HepG2 (cell line): ENCODE results near the gene SULT4A1. TPM values are rescaled to one million over a fixed set of nuclear protein-coding genes. Genes with fewer than 3 reads are reported as not detected.

Experiments used
- ATAC-seq: fragments of 200-7000 bp; cut with Tn5 transposase; 3 replicates; pipeline ENCODE4 v1.9.1; 2020; ENCODE audit warnings: mild to moderate bottlenecking, moderate library complexity
- BruUV-seq: library from RNA; stranded (reverse); fragments of 400-500 nt; replicated peaks from 2 replicates; lab custom pipeline; 2021; lab: Mats Ljungman, UMichigan
- CTCF ChIA-PET: fragments of 300-600 bp; formaldehyde crosslinking; extraction: SDS; loops from one replicate; lab custom pipeline; 2021; ENCODE audit warnings: low total read pairs, inconsistent platforms, low intra/inter-chr PET ratio; lab: Yijun Ruan, JAX
- POLR2A ChIA-PET: fragments of 350-600 bp; sonication (Branson Sonifier 250); formaldehyde crosslinking; loops from one replicate; lab custom pipeline; 2020; ENCODE audit warnings: antibody characterized with exemption, inconsistent platforms; lab: Yijun Ruan, JAX
- DNase-seq: peaks from one replicate; pipeline ENCODE4 v3.0.0-alpha.2; 2015; ENCODE audit warnings: low spot score
- FAIRE-seq: peaks from 3 replicates; lab custom pipeline; 2011; peaks lifted over from hg19 to GRCh38; lab: Jason Lieb, UNC
- H2AFZ ChIP-seq: one replicate; pipeline ENCODE4 v1.6.1; 2011; ENCODE audit warnings: low read length, inconsistent platforms
- H3K27ac ChIP-seq: fragments of 300-600 bp; 3 replicates; pipeline ENCODE4 v1.8.0; 2011; ENCODE audit warnings: mixed run types, mild to moderate bottlenecking, mixed read lengths, low read length, inconsistent platforms; ENCODE audit not compliant: insufficient read depth; ENCODE audit errors: extremely low read length
- H3K27me3 ChIP-seq, 2 experiments: fragments of 200-600 bp in 1 of 2; 2 replicates in 1 of 2; 3 replicates in 1 of 2; pipeline versions ENCODE4 v1.6.0 to v1.8.0; 2011; ENCODE audit warnings: low read length in 2 of 2, mild to moderate bottlenecking in 2 of 2, moderate library complexity in 2 of 2, inconsistent platforms in 1 of 2; ENCODE audit not compliant: insufficient read depth in 2 of 2, control insufficient read depth in 1 of 2
- H3K36me3 ChIP-seq, 2 experiments: fragments of 200-600 bp in 1 of 2; replicated peaks in 1 of 2; 2 replicates in 1 of 2; 3 replicates in 1 of 2; pipeline versions ENCODE4 v1.5.1 to v1.8.0; 2011; ENCODE audit warnings: low read length in 2 of 2, inconsistent platforms in 1 of 2; ENCODE audit not compliant: insufficient read depth in 2 of 2, control insufficient read depth in 1 of 2
- H3K4me1 ChIP-seq: 2 replicates; pipeline ENCODE4 v1.5.1; 2012; ENCODE audit warnings: low read length, inconsistent platforms; ENCODE audit not compliant: insufficient read depth
- H3K4me2 ChIP-seq: 2 replicates; pipeline ENCODE4 v1.6.0; 2011; ENCODE audit warnings: low read depth, low read length, inconsistent platforms
- H3K4me3 ChIP-seq, 3 experiments: fragments of 200-600 bp in 1 of 3; sonication (generic), shearing (Covaris generic) in 1 of 3; replicated peaks in 1 of 3; 2 replicates each; pipeline ENCODE4 v1.5.1; 2011 to 2016; ENCODE audit warnings: low read length in 3 of 3, inconsistent platforms in 2 of 3, low read depth in 2 of 3, mild to moderate bottlenecking in 2 of 3, control low read depth in 1 of 3, mixed read lengths in 1 of 3; ENCODE audit not compliant: insufficient read depth in 1 of 3
- H3K79me2 ChIP-seq: one replicate; pipeline ENCODE4 v1.6.1; 2011; ENCODE audit warnings: low read length, inconsistent platforms; ENCODE audit not compliant: insufficient read depth
- H3K9ac ChIP-seq: 2 replicates; pipeline ENCODE4 v1.6.0; 2011; ENCODE audit warnings: mild to moderate bottlenecking, low read depth, low read length, inconsistent platforms; ENCODE audit not compliant: insufficient read depth
- H3K9me3 ChIP-seq: 2 replicates; pipeline ENCODE4 v1.5.1; 2012; ENCODE audit warnings: mild to moderate bottlenecking, low read length
- H4K20me1 ChIP-seq: 2 replicates; pipeline ENCODE4 v1.6.0; 2011; ENCODE audit warnings: inconsistent platforms, mild to moderate bottlenecking, low read length, moderate library complexity; ENCODE audit not compliant: insufficient read depth
- DNMT1 ChIP-seq: sonication (generic); formaldehyde crosslinking; IDR thresholded peaks from 2 replicates; pipeline ENCODE4 v1.5.1; 2020; ENCODE audit warnings: mild to moderate bottlenecking, missing genetic modification reagents
- FUBP1 ChIP-seq: sonication (generic); formaldehyde crosslinking; IDR thresholded peaks from 2 replicates; pipeline ENCODE4 v1.5.1; 2020; ENCODE audit warnings: missing genetic modification reagents, mild to moderate bottlenecking, borderline replicate concordance
- KLF13 ChIP-seq: sonication (generic); formaldehyde crosslinking; IDR thresholded peaks from 2 replicates; pipeline ENCODE4 v1.4.0; 2020; ENCODE audit warnings: mild to moderate bottlenecking, missing genetic modification reagents
- MED1 ChIP-seq: sonication (generic); formaldehyde crosslinking; IDR thresholded peaks from 2 replicates; pipeline ENCODE4 v1.4.0; 2020; ENCODE audit warnings: missing genetic modification reagents
- NR2F2 ChIP-seq: IDR thresholded peaks from 2 replicates; pipeline ENCODE4 v1.6.1; 2012; ENCODE audit warnings: low read depth, inconsistent platforms, borderline replicate concordance
- PREB ChIP-seq: sonication (generic); formaldehyde crosslinking; IDR thresholded peaks from 2 replicates; pipeline ENCODE4 v1.4.0; 2020; ENCODE audit warnings: missing genetic modification reagents
- RBM39 ChIP-seq: fragments of 200-400 bp; formaldehyde crosslinking; IDR thresholded peaks from one replicate; pipeline ENCODE4 v1.6.1; 2018; ENCODE audit warnings: antibody characterized with exemption, mild to moderate bottlenecking, low read depth, low read length; ENCODE audit not compliant: poor library complexity, severe bottlenecking
- STAT6 ChIP-seq: sonication (generic); formaldehyde crosslinking; IDR thresholded peaks from 2 replicates; pipeline ENCODE4 v1.4.0; 2020; ENCODE audit warnings: missing genetic modification reagents, mild to moderate bottlenecking, borderline replicate concordance
- TFAP4 ChIP-seq: sonication (generic); IDR thresholded peaks from 2 replicates; pipeline ENCODE4 v1.6.1; 2016; ENCODE audit warnings: low read depth, borderline replicate concordance
- ZNF33A ChIP-seq: sonication (generic); formaldehyde crosslinking; IDR thresholded peaks from 2 replicates; pipeline ENCODE4 v1.5.1; 2020; ENCODE audit warnings: missing genetic modification reagents, mild to moderate bottlenecking, moderate library complexity, borderline replicate concordance
- ZNF350 ChIP-seq: sonication (generic); formaldehyde crosslinking; IDR thresholded peaks from 2 replicates; pipeline ENCODE4 v1.4.0; 2020; ENCODE audit warnings: mild to moderate bottlenecking, low read depth, missing genetic modification reagents, borderline replicate concordance
- WGBS: methylation state at CpG from one replicate; pipeline ENCODE4 v1.1.6; 2017; ENCODE audit warnings: low lambda C conversion rate; 5-methylcytosine and 5-hydroxymethylcytosine counted together
- in situ Hi-C: cut with HindIII; loops from 2 replicates; pipeline ENCODE4 v1.10.0; 2017; ENCODE audit warnings: low pct_unique_long_range_greater_than_20kb; ENCODE audit not compliant: extremely low pct_ligation_motif_present
- intact Hi-C: fragments of 100-400 bp; cut with micrococcal nuclease; formaldehyde crosslinking; loops from one replicate; pipeline ENCODE4 v1.10.0; 2022; ENCODE audit not compliant: unreplicated experiment
- polyA plus RNA-seq, 8 experiments: library from polyadenylated mRNA; depleted of rRNA in 3 of 8; stranded (reverse) in 7 of 8; unstranded in 1 of 8; fragments of >200 nt; fragmentation: Illumina TruSeq in 4 of 8; extraction: Trizol in 4 of 8; gene quantifications; 2 replicates each; pipeline versions ENCODE4 v1.2.1 to v1.2.3, GENCODE V29; 2011 to 2016; ENCODE audit warnings: low read depth in 4 of 8, missing spikeins in 1 of 8, mixed read lengths in 1 of 8; ENCODE audit not compliant: insufficient read depth in 1 of 8
- total RNA-seq, 5 experiments: library from RNA; depleted of rRNA; stranded (reverse); fragments of >200 nt; fragmentation: Illumina TruSeq; extraction: Trizol; gene quantifications; 2 replicates each; pipeline ENCODE4 v1.2.3, GENCODE V29; 2016; ENCODE audit warnings: low read depth in 1 of 5

The SULT4A1 gene
- total and polyA plus RNA-seq, 2 of the 13 experiments (the other 11 are each of a cell fraction or from before 2014, with no cell fraction given), result not detected

- Histone ChIP-seq H3K9me3 (no peaks in the 10 kb centered on the region), H3K27ac (no peak overlapping the region), H3K9ac (no peak overlapping the region), H3K4me3 (no peak overlapping the region), H2AFZ (no peak overlapping the region), H3K4me2 (no peak overlapping the region), H4K20me1 (no peaks in the 10 kb centered on the region), H3K4me1 (no peaks in the 10 kb centered on the region), H3K79me2 (no peaks in the 10 kb centered on the region), H3K36me3 (no peaks in the 10 kb centered on the region)
- FAIRE-seq (no peak), ATAC-seq (no peak), DNase-seq (no peak)
- ChIA-PET CTCF (no interaction called here), POLR2A (no interaction called here)
- 30% methylated on average over 2 of the region's 7 CpGs for WGBS
- BruUV-seq, result no TSS peak
- in situ Hi-C loops, result no loop called here
- TF ChIP-seq ZNF33A (CRISPR knock-in tag) (no peak), ZNF350 (CRISPR knock-in tag) (no peak)
- TF ChIP-seq, all 625 proteins: peak for 0
- H3K27me3 ChIP-seq, result peaks cover 1 to 32% of the 10 kb centered on the region in 2 experiments; a peak in 4 of 5 replicates
- intact Hi-C loops, result no loop called here
These were observed 37.9 kb upstream of the SULT4A1 start for GRCh38 chr22:43900206-43900605.

- no peaks in the 10 kb centered on the region for H3K79me2 ChIP-seq
- no peaks in the 10 kb centered on the region for H3K4me1 ChIP-seq
- H3K27me3 ChIP-seq, result peaks cover 8 to 50% of the 10 kb centered on the region in 2 experiments; a peak in 4 of 5 replicates
- POLR2A ChIA-PET, result no interaction called here
- H3K4me2 ChIP-seq, result no peak overlapping the region
- no peak overlapping the region for H3K4me3 ChIP-seq
- H4K20me1 ChIP-seq, result peaks cover 4% of the 10 kb centered on the region; the same call in 1 of the 2 replicates
- DNase-seq, result no peak
- WGBS, result 0% methylated on average over 12 of the region's 12 CpGs
- no peaks in the 10 kb centered on the region for H3K9me3 ChIP-seq
- no peak for FAIRE-seq
- no TSS peak for BruUV-seq
- no peak overlapping the region for H3K9ac ChIP-seq
- CTCF ChIA-PET, result no interaction called here
- H2AFZ ChIP-seq, result no peak overlapping the region
- no peak overlapping the region for H3K27ac ChIP-seq
- H3K36me3 ChIP-seq, result no peaks in the 10 kb centered on the region
- ATAC-seq, result peak; percentile 43
- in situ Hi-C loops (loop anchor here (25.0 kb wide), 1 partner anchor 739 kb away; no protein-coding TSS in a partner anchor), intact Hi-C loops (no loop called here)
- TF ChIP-seq FUBP1 (CRISPR knock-in tag) (no peak), STAT6 (no peak), DNMT1 (no peak), PREB (CRISPR knock-in tag) (no peak), KLF13 (CRISPR knock-in tag) (no peak), TFAP4 (no peak), RBM39 (no peak), NR2F2 (no peak), MED1 (CRISPR knock-in tag) (no peak)
These were observed 35.5 kb upstream of the SULT4A1 start for GRCh38 chr22:43897751-43898261.
